Activated CD4-positive, alpha-beta T cell treated with anti-CD3 and anti-CD28 coated beads for 48 hours (primary cell): Measurements from ENCODE around the gene CTNNA2.

ENCODE experiments used
- DNase-seq: peaks from one replicate; pipeline ENCODE4 v3.0.0-alpha.2; 2020

The CTNNA2 gene

DNA sequence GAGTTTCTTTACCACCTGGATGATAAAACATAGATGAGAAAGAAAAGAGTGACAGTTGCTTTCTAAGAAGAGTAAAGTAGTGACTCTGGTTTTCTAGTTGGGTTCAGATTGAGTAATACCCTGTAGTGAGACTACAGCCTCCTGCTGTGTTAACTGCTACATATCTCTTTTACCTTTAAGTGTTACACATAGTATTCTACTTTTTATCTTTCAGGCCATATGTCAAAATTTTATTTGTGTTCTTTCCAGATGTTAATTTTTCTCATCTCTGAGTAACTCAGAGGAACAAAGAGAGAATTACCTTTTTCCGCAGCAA is 348.2 kb downstream of the CTNNA2 start:
- no peak for DNase-seq

- no peak for DNase-seq
These were observed 349.9 kb downstream of the CTNNA2 start for GRCh38 chr2:79862756-79863155.

- no peak for DNase-seq
These were observed 359.8 kb downstream of the CTNNA2 start for GRCh38 chr2:79872656-79873055.

DNA sequence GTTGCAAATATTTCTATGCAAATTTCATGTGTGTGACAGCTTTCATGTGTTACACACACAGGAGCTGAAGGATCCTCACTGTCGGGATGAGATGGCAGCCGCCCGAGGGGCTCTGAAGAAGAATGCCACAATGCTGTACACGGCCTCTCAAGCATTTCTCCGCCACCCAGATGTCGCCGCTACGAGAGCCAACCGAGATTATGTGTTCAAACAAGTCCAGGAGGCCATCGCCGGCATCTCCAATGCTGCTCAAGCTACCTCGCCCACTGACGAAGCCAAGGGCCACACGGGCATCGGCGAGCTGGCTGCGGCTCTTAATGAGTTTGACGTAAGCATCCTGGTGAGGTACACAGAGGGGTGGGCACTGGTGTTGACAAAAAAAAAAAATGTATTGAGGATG is 361.2 kb downstream of the CTNNA2 start:
- no peak for DNase-seq

GRCh38 chr2:79876430-79876829 is 363.6 kb downstream of the CTNNA2 start:
- DNase-seq, result no peak

DNA sequence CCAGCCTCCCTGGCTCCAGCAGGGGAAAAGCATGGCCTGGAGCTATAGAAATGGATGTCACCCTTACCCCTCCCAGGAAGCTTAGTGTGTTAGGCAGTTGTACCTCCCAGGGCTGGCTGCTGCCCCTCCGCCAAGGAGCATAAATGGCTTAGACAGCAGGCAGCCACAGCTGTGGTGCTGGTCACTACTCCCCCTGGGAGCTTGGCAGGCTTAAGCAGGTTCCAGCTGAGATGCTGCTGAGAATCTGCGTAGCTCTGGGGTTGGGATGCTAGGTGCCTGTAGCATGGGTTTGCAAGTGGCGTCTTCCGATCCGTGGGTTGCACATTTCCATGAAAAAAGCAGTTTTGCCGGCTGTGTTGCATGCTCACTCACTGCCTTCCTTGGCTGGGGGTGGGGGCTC is 369.7 kb downstream of the CTNNA2 start:
- no peak for DNase-seq

DNA sequence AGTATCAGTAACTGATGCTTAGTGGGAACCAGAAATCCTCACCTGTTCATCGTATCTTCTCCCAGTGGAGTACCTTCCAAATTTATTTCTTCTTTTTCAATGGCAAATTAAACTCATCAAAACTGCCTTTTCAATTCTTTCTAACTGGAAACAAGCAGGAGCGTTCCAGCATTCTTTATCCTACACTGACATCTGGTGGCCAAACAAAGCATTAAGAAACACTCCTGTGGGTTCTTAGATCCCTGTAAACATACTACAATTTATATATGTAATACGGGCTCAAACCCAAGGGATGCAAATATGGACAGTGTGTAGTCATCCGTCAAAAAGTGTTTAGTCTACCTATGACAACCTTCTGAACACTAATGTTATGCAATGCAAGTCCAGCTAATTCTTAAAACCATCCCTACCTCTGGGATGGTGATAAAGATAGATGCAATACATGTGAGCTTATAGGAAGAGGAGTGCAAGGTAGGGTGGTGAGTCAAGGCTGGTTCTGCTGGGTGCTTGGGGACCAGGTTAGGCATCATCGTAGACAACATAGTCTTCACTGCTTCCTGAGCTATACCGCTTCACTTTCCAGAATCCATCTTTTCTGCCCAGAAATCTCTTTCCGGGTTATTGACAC is 375.0 kb downstream of the CTNNA2 start:
- peak; percentile 12 for DNase-seq

DNA sequence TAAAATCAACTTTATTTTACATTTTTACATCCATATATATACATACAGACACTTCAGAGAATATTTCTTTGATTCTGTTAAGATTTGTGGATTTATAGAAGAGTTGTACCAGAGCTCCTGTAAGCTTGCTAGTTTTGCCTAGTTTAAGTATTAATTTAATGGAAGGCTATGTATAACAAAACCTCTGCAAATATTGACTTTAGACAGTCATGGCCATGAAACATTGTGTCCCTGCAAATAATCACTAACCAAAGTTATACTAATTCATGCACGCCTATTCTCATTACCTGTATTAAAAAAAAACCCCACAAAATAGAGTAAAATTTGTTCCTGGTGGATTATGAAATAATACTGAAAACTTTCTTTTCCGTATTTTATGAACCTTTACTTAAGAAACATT is 379.3 kb downstream of the CTNNA2 start:
- DNase-seq, result no peak

- DNase-seq, result no peak
These were observed 386.3 kb downstream of the CTNNA2 start for GRCh38 chr2:79899196-79899595.

GRCh38 chr2:79901161-79901560 is 388.3 kb downstream of the CTNNA2 start:
- DNase-seq, result no peak

DNA sequence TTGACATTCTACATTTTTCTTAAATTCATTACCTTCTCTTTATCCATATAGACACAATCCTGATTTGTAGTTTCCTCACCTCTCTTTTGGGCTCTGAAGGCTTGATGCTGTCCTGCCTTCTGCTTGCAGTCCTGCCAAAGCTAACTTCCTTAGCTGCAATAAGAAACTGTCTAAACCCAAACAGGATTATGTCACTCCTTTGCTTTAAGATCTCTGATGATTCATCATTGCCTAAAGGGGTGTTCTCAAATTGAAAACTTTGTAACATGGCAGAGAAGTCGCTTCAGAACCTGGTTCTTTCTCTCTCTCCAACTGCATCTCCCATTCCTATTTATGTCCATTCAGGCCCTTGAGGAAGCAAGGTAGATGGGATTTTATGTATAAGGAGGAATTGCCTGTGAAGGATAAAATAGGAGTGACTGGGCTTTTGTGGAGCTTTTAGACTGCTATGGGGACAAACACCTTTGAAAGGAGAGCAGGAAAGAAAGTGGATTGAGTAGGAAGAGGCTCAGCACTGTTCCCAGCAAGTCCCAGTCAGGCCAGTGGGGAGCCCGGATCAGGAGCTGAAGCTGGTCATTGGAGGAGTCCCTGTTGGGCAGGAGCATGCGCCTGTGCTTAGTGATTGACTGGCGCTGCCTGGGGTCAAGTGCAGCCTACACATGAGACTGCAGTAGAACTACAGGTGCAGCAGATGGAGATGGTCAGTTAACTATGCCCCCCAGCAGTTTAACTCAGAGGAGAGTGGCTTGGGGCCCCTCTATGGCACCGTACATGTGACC is 390.6 kb downstream of the CTNNA2 start:
- DNase-seq, result no peak

DNA sequence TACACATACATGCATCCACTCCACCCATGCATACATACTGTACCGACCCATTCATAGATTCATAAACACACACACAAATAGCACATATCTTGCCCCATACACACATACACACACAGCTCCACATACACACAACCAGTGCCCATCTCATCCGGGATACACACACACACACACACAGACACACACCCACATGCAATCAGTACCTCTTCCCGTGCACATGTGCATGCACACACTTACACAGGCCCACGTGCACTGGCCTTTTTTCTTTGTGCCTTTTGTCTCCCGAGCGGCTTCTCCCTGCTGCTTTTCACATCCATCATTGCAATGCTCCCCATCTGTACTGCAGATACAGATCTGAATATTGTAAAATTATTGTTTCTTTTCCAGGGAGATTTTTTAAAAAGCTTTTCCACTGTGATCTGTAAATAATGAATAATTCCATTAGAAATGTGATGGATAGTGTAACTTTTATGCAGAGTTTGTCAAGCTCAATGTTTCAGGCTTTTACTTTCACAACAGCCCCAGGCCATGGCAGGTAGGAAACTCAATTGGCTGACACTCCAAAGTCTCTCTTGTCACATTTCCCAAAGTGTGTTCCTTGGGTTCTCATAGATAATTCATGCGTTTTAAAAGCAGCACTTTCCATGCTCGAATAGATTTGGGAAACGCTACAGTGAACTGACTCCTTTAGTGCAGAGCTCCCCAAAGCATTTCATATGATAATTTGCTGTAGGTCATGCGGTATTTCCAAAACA is 393.5 kb downstream of the CTNNA2 start:
- no peak for DNase-seq

GRCh38 chr2:79909521-79909920 is 396.7 kb downstream of the CTNNA2 start:
- no peak for DNase-seq

DNA sequence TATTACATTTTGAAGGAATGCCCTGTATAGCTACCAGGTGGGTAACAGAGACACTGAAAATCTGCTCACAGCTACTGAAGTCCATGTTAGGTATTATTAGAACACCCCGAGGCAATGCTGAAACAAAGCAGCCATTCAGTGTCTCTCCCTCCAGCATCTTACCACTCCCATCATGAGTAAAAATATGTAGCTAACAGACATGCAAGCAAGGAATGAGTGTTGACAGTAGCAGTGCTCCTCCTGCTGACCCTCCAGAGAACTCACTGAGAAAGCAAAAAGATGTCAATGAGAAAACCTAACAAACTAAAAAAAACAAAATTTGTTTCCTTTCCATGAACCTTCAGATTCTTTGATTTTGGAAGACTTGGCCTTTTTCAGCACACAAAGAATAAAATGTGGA is 397.8 kb downstream of the CTNNA2 start:
- DNase-seq, result no peak

DNA sequence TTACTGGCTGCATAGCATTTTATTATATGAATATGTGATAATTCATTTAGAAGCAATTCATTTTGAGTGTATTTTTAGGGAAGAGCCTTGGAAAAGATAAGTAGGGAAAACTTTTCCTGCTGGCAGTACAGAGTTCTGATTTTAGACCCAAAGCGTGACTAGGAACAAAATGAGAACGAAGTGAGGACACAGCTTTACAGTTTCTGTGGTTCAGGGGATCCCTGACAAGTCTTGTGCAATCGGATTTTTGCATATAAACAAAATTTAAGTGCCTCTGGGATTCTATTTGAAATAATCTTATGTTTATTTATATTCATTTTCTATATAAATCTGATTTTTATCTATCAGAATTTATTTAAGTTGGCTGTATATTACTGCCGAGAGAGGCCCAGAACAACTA is 402.6 kb downstream of the CTNNA2 start:
- DNase-seq, result no peak

GRCh38 chr2:79916285-79916684 is 403.4 kb downstream of the CTNNA2 start:
- DNase-seq, result no peak

DNA sequence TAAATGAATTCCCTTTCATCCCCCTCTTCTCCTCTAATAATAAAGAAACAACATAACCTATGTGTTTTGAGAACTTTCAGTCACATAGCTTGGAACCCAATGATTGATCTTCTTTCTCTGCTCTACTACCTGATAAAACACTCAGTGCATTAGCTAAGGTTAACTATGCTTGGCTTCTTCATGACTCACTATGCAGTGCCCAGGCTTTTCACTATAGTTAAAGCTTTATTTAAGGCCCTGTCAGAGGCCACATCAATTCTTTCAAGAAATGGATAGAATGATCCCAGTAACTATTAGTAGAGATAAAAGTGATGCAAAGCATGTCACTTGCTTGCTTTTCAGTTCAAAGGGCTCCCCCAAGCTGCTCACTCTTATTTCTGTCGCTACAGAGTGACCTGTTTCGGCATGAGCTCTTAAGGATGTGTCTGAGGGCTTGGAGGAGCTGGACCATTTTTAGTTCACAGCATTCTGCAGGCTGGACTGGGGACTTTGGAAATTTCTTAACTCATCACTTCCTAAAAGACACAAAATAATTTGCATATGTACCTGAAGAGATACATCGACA is 407.7 kb downstream of the CTNNA2 start:
- DNase-seq, result no peak

GRCh38 chr2:79929624-79930023 is 416.8 kb downstream of the CTNNA2 start:
- DNase-seq, result no peak

GRCh38 chr2:79935046-79935732 is 422.3 kb downstream of the CTNNA2 start:
- DNase-seq, result no peak

GRCh38 chr2:79935771-79936657 is 423.2 kb downstream of the CTNNA2 start:
- DNase-seq, result peak; percentile 19

DNA sequence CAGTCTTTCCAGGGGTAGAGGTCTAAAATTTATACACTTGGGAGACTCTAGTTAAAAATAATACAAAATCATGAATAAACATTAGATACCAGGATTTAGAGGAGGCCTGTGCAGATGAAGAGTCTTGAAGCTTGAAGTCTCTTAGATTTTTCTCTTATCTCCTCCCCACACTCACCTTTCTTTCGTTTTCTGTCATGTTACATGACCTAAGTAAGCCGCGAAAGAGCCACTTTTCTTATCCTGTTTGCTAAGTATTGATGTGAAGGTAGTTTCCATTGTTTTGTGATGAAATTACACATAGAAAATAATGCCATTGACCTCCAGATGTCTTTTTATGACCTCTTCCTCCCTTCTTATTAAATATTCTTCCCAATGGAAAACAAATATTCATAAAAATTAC is 423.9 kb downstream of the CTNNA2 start:
- DNase-seq, result no peak

- DNase-seq, result no peak
These were observed 425.8 kb downstream of the CTNNA2 start for GRCh38 chr2:79938648-79939047.
